AG08395 (cell line): Measurements from ENCODE around the gene ZNF277.
"Not testable (repeated sequence)": the region's sequence is repeated elsewhere in the genome, so short reads cannot be mapped to it uniquely, and the experiment has no call there.

Experiments used
- DNase-seq: peaks from one replicate; pipeline ENCODE4 v3.0.0; 2012; ENCODE audit warnings: mixed read lengths, low spot score

The ZNF277 gene

DNA sequence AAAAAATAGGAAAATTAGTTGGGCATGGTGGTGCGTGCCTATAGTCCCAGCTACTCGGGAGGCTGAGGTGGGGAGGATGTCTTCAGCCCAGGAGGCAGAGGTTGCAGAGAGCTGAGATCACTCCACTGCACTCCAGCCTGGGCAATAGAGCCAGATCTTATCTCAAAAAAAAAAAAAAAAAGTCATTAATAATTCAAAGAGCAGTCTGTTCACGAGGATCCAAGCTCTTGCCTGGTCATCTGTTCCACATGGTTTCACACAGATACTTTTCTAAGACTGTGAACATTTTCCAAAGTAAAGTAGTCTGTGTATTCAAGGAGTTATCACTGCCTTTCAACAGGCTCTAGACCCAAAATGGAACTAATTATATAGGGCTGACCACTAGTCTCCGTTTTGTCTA lies 86.9 kb downstream of the ZNF277 start:
- DNase-seq: no peak

DNA sequence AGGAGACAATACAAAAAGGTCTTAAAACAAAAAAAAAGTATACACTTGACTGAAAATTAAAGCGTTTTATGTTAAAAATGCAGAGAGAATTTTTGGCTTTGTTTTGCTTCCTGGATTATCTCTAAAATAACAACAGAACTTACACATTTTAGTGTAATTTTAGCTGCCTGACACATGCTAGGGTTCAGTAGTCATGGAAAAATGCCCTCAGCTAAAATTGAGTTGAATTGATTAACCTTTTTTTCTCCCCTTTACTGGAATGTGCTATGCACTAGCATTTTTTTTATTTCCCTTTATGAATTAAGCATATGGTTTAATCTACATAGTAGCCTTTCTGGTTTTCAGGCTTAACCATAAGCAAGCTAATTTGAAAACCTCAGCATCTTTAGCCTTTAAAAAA lies 89.9 kb downstream of the ZNF277 start:
- no peak for DNase-seq

DNA sequence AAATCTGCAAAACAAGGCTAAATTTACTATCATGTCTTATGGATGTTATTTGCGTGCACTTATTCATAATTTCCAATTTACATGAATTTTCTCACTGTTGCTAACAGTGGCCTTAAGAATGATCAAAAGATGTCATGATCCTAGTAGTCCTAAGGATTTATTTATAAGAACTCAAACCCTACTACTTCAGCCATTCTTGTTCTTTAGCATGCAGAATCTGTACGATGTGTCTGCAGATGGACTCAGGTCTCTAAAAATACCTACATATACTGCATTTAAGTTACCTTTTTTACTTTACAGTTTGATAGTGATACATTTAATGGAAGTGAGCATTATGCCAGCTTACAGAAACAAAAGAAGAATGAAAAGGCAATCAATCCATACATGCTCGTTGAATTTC lies 91.2 kb downstream of the ZNF277 start:
- no peak for DNase-seq

DNA sequence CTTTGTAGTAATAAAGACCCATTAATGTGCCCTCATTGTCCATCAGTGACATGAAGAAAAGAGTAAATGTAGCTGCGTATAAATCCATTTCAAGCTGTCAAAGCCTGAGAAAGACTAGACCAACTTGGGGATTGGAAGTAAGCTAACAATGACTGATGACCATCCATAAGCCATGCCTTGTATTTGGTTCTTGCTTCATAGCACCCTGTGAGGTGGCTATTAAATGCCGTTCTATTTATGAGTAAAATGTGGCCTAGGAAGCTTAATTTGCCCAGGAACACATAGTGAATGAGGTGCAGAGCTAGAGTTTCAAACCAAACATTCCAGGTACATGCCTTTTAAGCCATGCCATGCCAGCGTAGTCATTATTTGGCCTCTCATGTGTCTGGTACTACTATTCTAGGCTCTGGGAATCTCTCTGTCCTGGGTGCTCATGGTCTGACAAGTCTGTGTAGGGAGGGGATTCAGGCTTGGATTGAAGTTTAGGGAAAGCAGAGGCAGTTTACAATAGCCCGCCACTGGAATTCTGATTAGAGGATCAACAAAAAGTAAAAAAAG lies 92.1 kb downstream of the ZNF277 start:
- DNase-seq: no peak

DNA sequence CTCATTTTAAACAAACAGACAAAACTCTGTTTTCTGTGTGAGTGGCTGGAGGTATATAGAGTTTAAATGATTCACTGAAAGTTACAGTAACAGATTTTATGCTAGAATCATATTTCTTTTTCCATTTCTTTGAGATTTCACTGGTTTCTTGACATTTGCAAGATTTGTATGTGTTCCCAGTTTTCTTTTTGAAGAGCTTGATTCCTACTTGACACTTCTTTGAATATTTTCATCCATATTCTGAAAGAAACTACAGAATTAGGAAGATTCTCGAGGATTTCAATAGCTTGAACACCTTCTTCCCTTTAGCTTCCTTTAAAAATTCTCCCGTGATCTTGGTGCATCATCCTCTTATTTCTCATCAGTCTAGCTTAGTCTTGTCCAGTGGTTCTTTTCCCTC lies 93.6 kb downstream of the ZNF277 start:
- DNase-seq: no peak

DNA sequence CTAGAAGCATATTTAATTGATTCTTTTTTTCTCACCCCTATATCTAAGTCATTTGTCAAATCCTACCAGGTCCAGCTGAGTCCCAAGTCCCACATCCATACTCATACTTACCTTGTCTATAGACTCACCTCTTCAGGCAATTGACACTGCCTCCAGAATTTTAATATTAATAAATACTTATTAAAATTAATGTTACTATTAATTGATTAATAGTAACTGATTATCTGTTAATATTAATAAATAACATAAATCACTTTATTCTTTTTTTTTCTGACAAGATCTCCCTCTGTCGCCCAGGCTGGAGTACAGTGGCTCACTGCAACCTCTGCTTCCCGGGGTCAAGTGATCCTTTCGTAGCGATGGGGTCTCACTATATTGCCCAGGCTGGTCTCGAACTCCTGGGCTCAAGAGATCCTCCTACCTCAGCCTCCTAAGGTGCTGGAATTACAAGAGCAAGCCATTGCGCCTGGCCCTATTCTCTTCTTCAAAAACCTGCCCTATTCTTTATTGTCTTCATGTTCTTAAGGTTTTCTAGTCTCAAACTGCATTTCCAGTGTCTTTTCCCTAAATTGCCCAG lies 94.4 kb downstream of the ZNF277 start:
- DNase-seq: no peak

DNA sequence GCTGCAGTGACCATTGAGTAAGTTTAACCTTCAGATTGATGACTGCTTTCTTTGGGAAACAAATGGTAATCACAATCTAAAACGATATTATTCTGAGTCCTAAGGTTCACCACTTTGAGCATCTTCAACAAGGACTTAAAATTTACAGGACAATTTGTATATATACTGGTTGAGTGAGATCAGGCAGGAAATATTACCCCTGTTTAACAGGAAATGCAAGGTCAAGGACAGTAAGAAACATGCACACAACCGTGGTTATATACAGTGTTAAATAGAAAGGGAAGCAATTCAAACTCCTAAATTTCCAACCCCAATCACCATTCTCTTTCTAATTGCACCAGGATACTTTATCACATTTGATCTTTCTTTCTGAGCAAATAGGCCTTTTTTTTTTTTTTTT lies 96.1 kb downstream of the ZNF277 start:
- DNase-seq: no peak

DNA sequence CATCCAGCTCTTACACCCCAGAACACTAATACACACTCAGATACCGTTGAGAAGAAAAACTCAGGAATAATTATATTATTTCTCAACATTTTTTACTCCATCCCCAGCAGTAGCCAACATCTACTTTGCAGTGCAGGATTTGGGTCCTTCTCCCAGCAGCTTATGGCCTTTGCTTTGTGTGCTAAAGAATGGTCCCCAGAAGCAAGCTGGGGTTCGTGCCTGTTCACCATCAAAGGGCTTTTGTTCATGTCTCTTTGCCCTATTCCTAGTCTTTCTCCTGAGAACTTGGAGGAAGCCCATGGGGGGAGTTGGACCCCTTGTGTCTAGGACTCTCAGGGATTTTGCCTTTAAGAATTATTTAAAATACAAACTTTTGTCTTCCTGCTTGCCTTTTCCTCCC lies 100.4 kb downstream of the ZNF277 start:
- DNase-seq: no peak

DNA sequence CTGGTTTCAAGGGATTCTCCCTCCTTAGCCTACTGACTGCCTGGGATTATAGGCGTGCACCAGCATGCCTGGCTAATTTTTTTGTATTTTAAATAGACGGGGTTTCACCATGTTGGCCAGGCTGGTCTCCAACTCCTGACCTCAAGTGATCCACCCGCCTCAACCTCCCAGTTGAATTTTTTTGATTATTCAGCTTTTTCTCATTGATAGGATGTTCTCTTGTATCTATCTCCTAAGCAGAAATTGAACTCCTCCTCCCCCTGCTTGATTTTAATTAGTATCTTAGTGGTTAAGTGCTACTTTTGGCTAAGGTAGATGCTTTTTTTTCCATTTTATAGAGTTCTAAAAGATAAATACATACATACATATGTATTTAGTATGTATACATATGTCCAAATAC lies 101.0 kb downstream of the ZNF277 start:
- no peak for DNase-seq

DNA sequence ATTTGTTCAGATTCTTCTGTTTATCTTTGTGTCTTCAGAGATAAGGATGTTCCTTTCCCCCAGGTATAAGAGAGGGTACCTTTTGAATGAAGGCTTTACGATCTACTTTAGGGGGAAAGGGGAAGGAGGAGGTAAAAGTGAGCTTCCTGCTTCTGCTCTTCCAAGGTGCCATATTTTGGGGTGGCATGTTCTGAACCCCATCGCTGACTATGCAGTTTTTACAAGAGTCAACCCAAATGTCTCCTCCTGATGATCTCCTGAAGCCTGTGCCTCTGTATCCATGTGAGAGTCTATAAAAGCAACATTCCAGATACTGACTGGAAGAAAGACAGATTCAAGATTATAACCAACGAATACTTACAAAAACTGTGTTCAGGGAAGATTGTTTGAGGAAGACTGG lies 102.5 kb downstream of the ZNF277 start:
- DNase-seq: no peak

DNA sequence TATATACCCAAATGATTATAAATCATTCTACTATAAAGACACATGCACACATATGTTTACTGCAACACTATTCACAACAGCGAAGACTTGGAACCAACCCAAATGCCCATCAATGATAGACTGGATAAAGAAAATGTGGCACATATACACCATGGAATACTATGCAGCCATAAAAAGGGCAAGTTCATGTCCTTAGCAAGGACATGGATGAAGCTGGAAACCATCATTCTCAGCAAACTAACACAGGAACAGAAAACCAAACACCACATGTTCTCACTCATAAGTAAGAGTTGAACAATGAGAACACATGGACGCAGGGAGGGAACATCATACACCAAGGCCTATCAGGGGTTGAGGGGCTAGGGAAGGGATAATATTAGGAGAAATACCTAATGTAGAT lies 110.3 kb downstream of the ZNF277 start:
- not testable (repeated sequence) for DNase-seq

DNA sequence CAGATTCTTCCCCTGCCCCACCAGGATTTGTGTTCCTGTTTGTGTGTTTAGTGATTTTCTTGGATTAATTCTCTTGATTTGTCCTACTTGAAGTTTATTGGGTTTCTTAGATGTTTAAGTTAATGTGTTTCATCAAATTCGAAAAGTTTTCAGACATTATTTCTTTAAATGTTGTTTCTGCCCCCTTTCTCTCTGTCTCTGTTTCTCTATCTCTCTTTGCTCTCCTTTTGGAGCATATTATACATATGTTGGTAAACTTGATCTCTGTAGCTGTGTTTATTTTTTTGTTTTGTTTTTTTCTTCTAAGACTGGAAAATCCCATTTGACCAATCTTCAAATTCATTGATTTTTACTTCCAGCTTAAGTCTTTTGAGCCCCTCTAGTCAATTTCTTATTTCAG lies 115.6 kb downstream of the ZNF277 start:
- DNase-seq: no peak

DNA sequence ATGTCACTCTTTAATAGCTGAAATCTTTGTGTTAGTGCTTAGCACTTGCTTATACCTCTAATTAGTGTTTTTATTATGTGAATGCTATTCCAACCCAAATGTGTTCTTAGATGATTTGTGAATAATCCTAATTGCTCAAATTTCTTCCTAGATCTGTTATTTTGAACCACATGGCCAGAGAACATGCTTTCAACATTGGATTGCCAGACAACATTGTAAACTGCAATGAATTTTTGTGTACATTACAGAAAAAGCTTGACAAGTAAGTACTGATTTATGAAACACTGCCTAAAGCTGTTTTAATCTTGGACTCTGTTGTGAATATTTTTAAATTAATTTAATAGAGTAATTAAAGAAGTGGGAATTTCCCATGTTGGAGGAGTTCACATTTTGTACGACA lies 121.1 kb downstream of the ZNF277 start:
- no peak for DNase-seq

DNA sequence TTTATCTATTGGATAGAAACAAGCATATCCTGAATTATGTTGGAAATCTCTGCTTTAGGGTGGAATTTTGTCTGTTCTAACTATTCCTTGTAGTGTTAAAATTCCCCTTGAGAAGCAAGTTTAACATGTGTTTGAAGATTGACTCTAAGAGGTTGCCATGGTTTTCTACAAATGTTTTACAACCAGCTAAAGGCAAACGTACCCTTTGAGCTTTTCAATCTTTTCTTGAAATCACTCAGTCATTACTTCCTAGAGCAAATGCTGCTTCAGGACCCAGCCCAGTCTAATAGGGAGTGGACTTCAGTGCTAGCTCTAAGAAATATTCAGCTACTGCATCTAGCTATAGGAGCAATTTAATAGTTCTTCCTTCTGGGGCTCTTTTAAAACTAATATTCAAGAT lies 125.0 kb downstream of the ZNF277 start:
- DNase-seq: no peak

DNA sequence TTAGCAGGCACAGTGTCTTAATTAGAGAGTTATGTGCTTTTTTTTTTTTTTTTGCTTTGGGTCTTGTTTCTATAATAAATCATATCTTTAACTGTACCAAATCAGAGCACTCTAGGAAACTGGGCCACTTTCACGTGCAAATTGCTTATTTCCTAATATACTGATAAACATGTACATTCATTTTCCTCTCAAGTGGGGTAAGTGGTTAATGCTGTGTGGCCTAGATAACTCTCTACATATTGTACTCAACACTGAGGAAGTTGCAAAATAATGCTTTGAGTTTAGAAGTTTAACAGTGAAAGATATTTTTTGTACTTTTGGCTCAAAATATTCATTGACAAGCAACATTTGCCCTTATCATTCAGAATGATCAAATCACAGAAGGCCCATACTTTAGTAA lies 127.9 kb downstream of the ZNF277 start:
- no peak for DNase-seq

DNA sequence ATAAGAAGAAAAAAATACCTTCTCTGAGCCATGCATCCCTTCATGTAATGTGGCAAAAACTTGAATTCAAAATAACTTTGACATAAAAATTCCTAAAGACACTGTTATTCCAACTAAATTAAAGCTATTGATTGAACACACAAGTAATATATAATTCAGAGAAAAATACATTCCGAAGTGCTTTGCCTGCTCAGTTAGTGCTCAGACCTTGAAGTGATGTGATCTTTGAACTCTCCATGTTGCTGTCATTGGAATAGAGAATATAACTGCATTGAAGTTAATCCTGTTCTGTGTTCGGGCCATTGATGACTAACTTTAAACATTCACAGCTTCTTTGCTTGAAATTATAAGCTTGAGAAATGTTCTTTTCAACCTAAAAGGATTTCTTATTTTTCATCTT lies 129.8 kb downstream of the ZNF277 start:
- no peak for DNase-seq

DNA sequence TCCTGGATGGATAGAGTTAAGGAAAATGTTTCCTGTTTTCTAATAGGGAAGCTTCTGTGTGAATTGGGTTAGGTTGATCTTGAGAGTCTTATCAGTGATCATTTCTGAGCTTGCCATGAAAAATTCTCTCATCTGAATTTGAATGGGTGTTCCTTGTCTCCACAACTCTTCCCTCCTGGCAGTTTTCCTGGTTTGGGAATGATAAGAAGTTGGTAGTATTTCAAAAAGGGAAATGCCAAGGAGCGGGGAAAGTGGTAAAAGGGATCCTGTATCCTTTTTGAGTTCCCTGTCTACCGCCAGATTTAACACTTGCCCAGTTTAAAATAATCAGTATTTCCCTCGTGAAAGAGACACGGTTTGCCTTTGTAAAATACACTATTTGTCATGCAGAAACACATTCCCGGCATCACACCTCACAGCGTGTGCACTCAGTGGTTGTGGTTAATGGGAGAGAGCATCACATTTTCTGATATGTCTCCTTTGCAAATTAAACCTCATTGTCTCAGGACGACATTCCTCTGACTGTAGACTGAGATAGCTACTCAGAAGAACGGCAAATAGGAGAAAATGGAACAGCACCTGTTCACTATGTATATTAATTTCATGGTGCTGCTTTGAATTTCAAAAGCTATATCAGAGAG lies 130.6 kb downstream of the ZNF277 start:
- no peak for DNase-seq

DNA sequence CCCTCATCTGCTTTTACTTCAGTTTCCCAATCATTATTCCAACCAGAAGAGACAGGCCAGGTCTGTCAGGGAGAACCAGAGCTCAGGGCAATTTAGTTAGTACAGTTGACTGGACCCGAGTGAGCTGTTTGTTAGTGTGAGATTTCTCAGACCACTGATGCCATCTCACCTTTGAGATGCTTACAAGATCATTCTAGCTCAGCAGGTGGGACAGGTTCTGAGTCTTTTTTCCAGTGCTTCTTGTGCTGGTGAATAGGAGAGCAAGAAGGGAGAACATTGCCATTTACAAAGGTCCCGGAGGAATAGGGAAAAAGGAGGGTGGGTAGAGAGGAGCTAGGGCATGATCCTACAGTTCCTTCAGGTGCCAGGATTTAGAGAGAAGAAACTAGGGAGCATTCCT lies 131.4 kb downstream of the ZNF277 start:
- DNase-seq: no peak

DNA sequence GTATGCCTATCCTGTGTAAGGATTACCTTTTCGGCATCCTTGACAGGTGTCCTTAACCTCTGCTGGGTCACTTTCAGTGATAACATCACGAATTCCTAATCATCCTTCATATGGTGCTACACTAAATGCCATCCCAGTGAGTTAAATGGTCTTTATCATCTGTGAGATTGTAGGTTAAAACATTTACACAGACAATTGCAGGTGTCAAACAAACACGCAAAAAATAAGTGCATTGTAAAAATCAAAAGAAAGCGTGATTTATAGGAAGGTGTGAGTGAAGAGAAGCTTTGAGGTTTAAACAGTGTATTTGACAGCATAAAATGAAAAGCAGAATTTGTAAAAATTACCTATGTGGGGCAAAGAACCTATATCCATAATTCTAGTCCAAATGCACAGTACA lies 132.3 kb downstream of the ZNF277 start:
- DNase-seq: no peak

DNA sequence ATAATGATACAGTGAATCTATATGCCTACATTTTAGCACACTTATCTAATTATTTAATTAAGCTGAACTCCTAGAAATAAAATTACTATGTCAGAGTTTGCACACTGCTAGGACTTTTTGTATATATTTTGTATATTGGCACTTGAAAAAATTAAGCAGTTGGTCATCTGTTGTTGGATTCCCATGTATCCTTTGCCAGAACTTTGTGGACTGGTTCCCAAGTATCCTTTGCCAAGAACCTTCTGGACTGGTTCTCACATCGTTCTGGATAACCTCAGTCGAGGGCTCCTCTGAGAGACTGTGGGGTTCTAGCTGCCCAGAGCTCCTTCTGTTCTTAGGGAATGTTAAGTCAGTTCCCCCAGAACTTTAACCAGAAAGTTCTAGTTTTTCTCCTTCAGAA lies 135.0 kb downstream of the ZNF277 start:
- DNase-seq: no peak

DNA sequence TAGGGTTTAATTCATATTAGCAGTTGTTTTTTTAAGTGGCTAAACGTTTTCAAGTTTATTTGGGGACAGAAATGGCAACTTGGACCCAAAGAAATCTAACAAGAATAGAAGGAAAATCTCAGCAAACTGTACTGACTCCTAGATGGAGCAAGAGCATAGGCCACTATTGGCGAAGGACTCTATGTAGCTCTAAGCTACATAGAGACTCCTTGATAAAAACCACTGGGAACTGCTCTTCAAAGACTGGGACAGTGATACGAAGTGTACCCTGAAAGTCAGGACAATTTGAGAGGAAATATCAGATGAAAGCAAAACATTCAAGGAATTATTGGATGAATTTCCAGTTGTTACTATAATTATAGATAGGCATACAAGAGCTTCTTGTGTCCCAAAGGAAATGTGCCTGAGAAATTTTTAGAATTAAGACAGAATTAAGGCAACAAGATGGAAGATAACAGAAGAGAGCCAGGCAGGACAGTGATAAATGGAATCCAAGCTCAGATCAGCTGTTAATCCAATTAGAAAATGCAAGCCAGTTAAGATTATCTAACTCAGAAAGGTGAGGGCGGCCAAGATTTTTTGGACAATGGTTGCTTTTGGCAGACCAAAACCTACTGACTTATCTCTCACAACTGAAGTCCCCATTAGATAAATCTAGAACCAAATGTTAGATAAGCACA lies 140.0 kb downstream of the ZNF277 start:
- DNase-seq: no peak

DNA sequence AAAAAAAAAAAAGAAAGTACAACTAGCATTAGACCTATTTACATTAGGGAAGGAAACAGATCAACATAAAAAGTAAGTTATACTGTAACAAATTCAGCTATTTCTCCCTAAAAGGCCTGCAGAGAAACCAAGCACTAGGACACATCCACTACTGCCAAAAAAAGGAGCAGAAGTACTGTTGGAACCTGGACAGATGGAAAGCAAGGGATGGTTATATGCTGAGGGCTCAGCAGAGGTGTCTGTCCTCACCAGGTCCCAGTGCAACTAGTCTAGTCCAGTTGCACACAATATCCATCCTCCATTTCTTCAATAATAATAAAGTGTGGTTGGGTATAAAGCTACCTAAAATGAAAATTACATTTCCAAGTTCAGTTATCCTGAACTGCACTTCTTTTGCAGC lies 140.6 kb downstream of the ZNF277 start:
- DNase-seq: no peak

DNA sequence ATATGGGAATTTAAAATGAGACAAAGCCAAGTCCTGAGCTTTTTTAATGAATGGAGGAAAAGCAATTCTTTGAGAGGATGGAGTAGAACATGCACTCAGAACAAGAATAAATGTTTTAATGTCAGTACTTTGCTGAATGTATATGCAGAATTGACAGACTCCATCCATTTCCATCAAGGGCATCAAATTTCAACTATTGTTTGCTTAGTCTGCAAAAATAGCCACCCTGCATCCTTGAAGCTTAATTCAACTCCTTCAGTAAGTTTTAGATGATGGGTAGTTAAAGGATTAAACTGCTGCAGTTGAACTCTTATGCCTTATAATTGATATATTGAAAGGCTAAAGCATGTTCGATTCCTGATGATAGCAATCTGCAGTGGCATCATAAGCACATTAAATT lies 144.1 kb downstream of the ZNF277 start:
- no peak for DNase-seq

DNA sequence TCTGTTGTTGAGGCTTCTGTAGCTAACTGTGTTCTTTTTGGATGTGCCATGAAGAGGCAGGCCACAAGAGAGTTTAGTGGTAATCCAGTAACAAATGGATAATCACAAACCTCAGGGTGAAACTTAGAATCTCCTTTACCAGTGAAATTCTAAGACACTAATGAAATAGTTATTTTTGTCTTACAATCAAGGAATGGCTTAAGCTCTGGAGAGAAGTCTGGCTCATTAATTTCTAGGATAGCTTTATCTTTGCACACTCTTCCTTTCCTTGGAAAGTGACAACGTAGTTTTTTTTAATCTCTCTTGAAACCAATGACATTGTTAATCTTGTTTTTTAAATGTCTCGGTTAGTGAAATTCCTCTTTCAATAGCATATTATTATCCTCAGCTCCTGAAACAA lies 150.1 kb downstream of the ZNF277 start:
- DNase-seq: no peak
